Measurements from ENCODE around the gene ARSB.
A peak's percentile ranks its signal among the peaks of the same experiment; 100 is the strongest.
"Not testable (repeated sequence)": the region's sequence is repeated elsewhere in the genome, so short reads cannot be mapped to it uniquely, and the experiment has no call there.

ARSB gene

GRCh38 chr5:78735834-78736463, 249.2 kb downstream of the ARSB start:
- no peak overlapping the region for H3K4me3 ChIP-seq (ENCODE audit: low read length)
- H3K36me3 ChIP-seq (ENCODE audit: control insufficient read depth, insufficient read depth, low read length, severe bottlenecking): no peaks in the 10 kb centered on the region
- H3K27me3 ChIP-seq (replicated peaks; ENCODE audit: control insufficient read depth, insufficient read depth, low read length): no peaks in the 10 kb centered on the region
- H3K9ac ChIP-seq (ENCODE audit: low read length): no peak overlapping the region
- H3K9me3 ChIP-seq (ENCODE audit: control insufficient read depth, low read length): no peaks in the 10 kb centered on the region
- DNase-seq (ENCODE audit: low read depth): no peak
- peaks cover 13% of the 10 kb centered on the region for H3K4me1 ChIP-seq (ENCODE audit: control insufficient read depth, insufficient read depth, low read length)

DNA sequence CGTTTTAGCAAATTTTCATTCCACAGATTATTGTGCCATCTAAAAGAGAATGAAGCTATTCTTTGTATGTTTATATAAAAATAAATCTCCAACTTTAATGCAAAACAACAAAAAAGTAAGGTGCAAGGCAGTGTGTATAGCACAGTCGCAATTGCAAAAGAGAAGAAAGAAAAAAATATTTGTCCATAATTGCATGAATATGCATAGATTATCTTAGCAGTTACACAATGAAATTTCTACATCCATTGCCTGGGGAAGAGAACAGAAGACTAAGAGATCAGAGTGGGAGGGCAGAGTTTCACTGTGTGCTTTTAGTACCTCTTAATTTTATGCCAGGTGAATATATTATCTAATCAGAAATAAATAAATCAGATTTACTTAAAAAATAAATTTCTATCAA, 250.2 kb downstream of the ARSB start:
- no peak for DNase-seq (ENCODE audit: low read depth)
- H3K9ac ChIP-seq (ENCODE audit: low read length): no peak overlapping the region
- no peaks in the 10 kb centered on the region for H3K27me3 ChIP-seq (replicated peaks; ENCODE audit: control insufficient read depth, insufficient read depth, low read length)
- peaks cover 13% of the 10 kb centered on the region for H3K4me1 ChIP-seq (ENCODE audit: control insufficient read depth, insufficient read depth, low read length)
- no peaks in the 10 kb centered on the region for H3K36me3 ChIP-seq (ENCODE audit: control insufficient read depth, insufficient read depth, low read length, severe bottlenecking)
- no peak overlapping the region for H3K4me3 ChIP-seq (ENCODE audit: low read length)
- H3K9me3 ChIP-seq (ENCODE audit: control insufficient read depth, low read length): no peaks in the 10 kb centered on the region

GRCh38 chr5:78734094-78734845, 250.8 kb downstream of the ARSB start:
- Histone ChIP-seq H3K9ac (ENCODE audit: low read length) (no peak overlapping the region), H3K36me3 (ENCODE audit: control insufficient read depth, insufficient read depth, low read length, severe bottlenecking) (no peaks in the 10 kb centered on the region), H3K27me3 (replicated peaks; ENCODE audit: control insufficient read depth, insufficient read depth, low read length) (no peaks in the 10 kb centered on the region), H3K9me3 (ENCODE audit: control insufficient read depth, low read length) (no peaks in the 10 kb centered on the region), H3K4me3 (ENCODE audit: low read length) (no peak overlapping the region), H3K4me1 (ENCODE audit: control insufficient read depth, insufficient read depth, low read length) (peaks cover 13% of the 10 kb centered on the region)
- DNase-seq (ENCODE audit: low read depth): no peak

DNA sequence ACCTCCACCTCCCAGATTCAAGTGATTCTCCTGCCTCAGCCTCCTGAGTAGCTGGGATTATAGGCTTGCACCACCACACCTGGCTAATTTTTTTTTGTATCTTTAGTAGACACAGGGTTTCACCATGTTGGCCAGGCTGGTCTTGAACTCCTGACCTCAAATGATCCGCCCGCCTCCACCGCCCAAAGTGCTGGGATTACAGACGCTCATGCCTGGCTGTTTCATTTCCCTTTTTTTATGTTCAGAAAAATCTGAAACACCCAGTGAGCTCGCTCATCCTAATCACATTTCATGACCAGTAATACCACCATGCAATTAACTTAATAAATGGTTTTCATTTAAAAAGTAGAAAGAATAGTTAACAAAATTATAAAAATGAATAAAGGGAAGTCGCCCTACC, 252.4 kb downstream of the ARSB start:
- not testable (repeated sequence) for H3K36me3 ChIP-seq (ENCODE audit: control insufficient read depth, insufficient read depth, low read length, severe bottlenecking); H3K4me3 ChIP-seq (ENCODE audit: low read length); H3K27me3 ChIP-seq (replicated peaks; ENCODE audit: control insufficient read depth, insufficient read depth, low read length); H3K9ac ChIP-seq (ENCODE audit: low read length); DNase-seq (ENCODE audit: low read depth); H3K9me3 ChIP-seq (ENCODE audit: control insufficient read depth, low read length)
- H3K4me1 ChIP-seq (ENCODE audit: control insufficient read depth, insufficient read depth, low read length): peaks cover 13% of the 10 kb centered on the region

GRCh38 chr5:78731884-78732283, 253.2 kb downstream of the ARSB start:
- Histone ChIP-seq H3K4me1 (ENCODE audit: control insufficient read depth, insufficient read depth, low read length) (peaks cover 13% of the 10 kb centered on the region), H3K36me3 (ENCODE audit: control insufficient read depth, insufficient read depth, low read length, severe bottlenecking) (no peaks in the 10 kb centered on the region), H3K4me3 (ENCODE audit: low read length) (no peak overlapping the region), H3K9ac (ENCODE audit: low read length) (no peak overlapping the region), H3K27me3 (replicated peaks; ENCODE audit: control insufficient read depth, insufficient read depth, low read length) (no peaks in the 10 kb centered on the region), H3K9me3 (ENCODE audit: control insufficient read depth, low read length) (no peaks in the 10 kb centered on the region)
- peak; percentile 69 for DNase-seq (ENCODE audit: low read depth)

DNA sequence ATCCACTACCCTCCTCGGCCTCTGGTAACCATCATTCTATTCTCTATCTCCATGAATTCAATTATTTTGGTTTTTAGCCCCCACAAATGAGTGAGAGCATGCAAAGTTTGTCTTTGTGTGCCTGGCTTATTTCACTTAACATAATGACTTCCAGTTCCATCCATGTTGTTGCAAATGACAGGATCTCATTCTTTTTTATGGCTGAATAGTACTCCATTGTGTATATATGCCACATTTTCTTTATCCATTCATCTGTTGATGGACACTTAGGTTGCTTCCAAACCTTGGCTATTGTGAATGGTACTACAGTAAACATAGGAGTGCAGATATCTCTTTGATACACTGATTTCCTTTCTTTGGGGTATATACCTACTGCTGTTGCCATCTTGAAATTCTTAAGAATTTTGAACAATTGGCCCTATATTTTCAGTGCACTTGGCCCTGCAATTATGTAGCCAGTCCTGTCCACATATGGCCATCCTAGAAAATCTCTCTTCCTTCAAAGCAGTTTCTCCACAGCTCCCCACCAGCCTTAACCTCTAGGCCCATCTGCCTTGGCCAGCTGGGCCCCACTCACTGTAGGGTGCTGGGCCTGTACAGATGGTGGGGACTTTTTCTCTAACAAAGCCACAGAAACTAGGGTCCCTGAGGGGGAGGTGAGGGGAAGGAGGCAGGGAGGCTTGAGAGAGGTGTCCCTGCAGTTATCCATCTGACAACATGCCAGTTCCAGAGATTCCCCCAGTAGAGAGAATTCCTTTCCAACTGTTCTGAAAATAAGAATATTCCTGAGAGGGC, 254.6 kb downstream of the ARSB start:
- Histone ChIP-seq H3K27me3 (replicated peaks; ENCODE audit: control insufficient read depth, insufficient read depth, low read length) (no peaks in the 10 kb centered on the region), H3K4me3 (ENCODE audit: low read length) (no peak overlapping the region), H3K9me3 (ENCODE audit: control insufficient read depth, low read length) (no peaks in the 10 kb centered on the region), H3K4me1 (ENCODE audit: control insufficient read depth, insufficient read depth, low read length) (peaks cover 8% of the 10 kb centered on the region), H3K36me3 (ENCODE audit: control insufficient read depth, insufficient read depth, low read length, severe bottlenecking) (no peaks in the 10 kb centered on the region), H3K9ac (ENCODE audit: low read length) (no peak overlapping the region)
- no peak for DNase-seq (ENCODE audit: low read depth)

- Histone ChIP-seq H3K4me3 (ENCODE audit: low read length) (no peak overlapping the region), H3K9me3 (ENCODE audit: control insufficient read depth, low read length) (no peaks in the 10 kb centered on the region), H3K36me3 (ENCODE audit: control insufficient read depth, insufficient read depth, low read length, severe bottlenecking) (no peaks in the 10 kb centered on the region), H3K4me1 (ENCODE audit: control insufficient read depth, insufficient read depth, low read length) (peaks cover 8% of the 10 kb centered on the region), H3K27me3 (replicated peaks; ENCODE audit: control insufficient read depth, insufficient read depth, low read length) (no peaks in the 10 kb centered on the region), H3K9ac (ENCODE audit: low read length) (no peak overlapping the region)
- no peak for DNase-seq (ENCODE audit: low read depth)
Measured at GRCh38 chr5:78727786-78728761, 257.0 kb downstream of the ARSB start.
